Measurements from ENCODE around the gene BAMBI. TPM values are rescaled to one million over a fixed set of nuclear protein-coding genes. Genes with fewer than 3 reads are reported as not detected.

The BAMBI gene
- polyA plus RNA-seq, 3 donors, result 0.08 to 1.3 (median 0.09) TPM

DNA sequence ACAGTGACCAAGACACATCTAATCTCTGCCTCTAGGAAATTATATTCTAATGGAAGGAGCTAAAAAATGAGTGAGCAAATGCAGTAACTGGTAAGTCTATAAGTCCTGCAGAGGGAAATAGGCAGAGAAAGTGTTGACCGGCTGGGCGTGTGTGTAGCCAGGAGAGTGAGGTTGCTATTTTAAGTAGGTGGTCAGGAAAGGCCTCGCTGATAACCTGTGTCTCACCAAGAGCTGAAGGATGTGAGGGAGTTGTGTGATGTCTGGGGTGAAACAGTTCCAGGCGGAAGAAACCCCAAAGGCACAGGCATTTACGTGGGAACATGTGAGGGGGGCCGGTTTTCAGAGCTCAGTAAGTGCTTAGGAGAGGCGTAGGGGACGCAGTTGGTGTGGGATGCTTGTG, 54.8 kb downstream of the BAMBI start:
- Histone ChIP-seq H2AFZ (ENCODE audit: insufficient read depth, low read depth, low read length, poor library complexity, severe bottlenecking) (no peak overlapping the region), H3K4me1 (ENCODE audit: control insufficient read depth in 1 of 2, insufficient read depth in 2 of 2, low read length in 2 of 2) (no peaks in the 10 kb centered on the region)

More for the DNA sequence above, 54.8 kb downstream of the BAMBI start:
- Histone ChIP-seq H3K9ac (ENCODE audit: insufficient read depth, low read length, poor library complexity, severe bottlenecking) (no peak overlapping the region), H3K27me3 (ENCODE audit: control insufficient read depth in 2 of 2, insufficient read depth in 2 of 2, low read length in 2 of 2) (no peaks in the 10 kb centered on the region), H3K27ac (ENCODE audit: low read depth in 1 of 2, low read length in 2 of 2) (no peak overlapping the region), H3K4me2 (replicated peaks; ENCODE audit: extremely low read depth, low read length, poor library complexity, severe bottlenecking) (no peak overlapping the region), H3K79me2 (ENCODE audit: insufficient read depth, low read length) (no peaks in the 10 kb centered on the region), H3K9me3 (replicated peaks in 1 of 2; ENCODE audit: control insufficient read depth in 1 of 2, insufficient read depth in 1 of 2, low read length in 2 of 2) (no peaks in the 10 kb centered on the region), H4K20me1 (ENCODE audit: insufficient read depth, low read length) (no peaks in the 10 kb centered on the region), H3K36me3 (replicated peaks in 1 of 2; ENCODE audit: control insufficient read depth in 1 of 2, insufficient read depth in 2 of 2, low read length in 2 of 2) (no peaks in the 10 kb centered on the region), H3K4me3 (replicated peaks in 1 of 3; ENCODE audit: low read depth in 2 of 3, low read length in 3 of 3) (no peak overlapping the region)
- Mint-ChIP-seq H3K9me3 (peaks cover 0 to 17% (median 14%) of the 10 kb centered on the region in 7 donors), H3K36me3 (no peaks in the 10 kb centered on the region), H3K4me1 (peaks cover 4% of the 10 kb centered on the region), H3K27me3 (ENCODE audit: low read depth in 3 of 3) (peaks cover 2 to 3% (median 3%) of the 10 kb centered on the region in 3 donors), H3K27ac (no peak overlapping the region), H3K4me3 (no peak overlapping the region)
- 97% methylated on average over 8 of the region's 8 CpGs for WGBS (ENCODE audit: insufficient coverage)
- DNase-seq, result no peak
- TF ChIP-seq, protein P1, sequence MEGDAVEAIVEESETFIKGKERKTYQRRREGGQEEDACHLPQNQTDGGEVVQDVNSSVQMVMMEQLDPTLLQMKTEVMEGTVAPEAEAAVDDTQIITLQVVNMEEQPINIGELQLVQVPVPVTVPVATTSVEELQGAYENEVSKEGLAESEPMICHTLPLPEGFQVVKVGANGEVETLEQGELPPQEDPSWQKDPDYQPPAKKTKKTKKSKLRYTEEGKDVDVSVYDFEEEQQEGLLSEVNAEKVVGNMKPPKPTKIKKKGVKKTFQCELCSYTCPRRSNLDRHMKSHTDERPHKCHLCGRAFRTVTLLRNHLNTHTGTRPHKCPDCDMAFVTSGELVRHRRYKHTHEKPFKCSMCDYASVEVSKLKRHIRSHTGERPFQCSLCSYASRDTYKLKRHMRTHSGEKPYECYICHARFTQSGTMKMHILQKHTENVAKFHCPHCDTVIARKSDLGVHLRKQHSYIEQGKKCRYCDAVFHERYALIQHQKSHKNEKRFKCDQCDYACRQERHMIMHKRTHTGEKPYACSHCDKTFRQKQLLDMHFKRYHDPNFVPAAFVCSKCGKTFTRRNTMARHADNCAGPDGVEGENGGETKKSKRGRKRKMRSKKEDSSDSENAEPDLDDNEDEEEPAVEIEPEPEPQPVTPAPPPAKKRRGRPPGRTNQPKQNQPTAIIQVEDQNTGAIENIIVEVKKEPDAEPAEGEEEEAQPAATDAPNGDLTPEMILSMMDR (IDR thresholded peaks at IDR 0.05), result no peak
- intact Hi-C loops (cut with micrococcal nuclease), result no loop called here

Small RNA genes within 50 kb of the gene (small RNA-seq; reads per million reads assigned to genes)
- gene RNU4ATAC6P (ENCODE audit: insufficient read length, low read depth) (not detected), gene RNU6-1067P (ENCODE audit: insufficient read length, low read depth) (not detected)

Other genes with a start within 250 kb of the BAMBI start
- 10 to 100 TPM; 46.7 to 80.8 (median 67.9) TPM for gene WAC, start 144.4 kb upstream of the BAMBI start, polyA plus RNA-seq

Data from CD14-positive monocyte (primary cell).